NCI-H2171 (cell line): ENCODE measurements around the gene KDM2A.

Experiments
- DNase-seq: peaks from one replicate; lab custom pipeline; 2025; lab: John Stamatoyannopoulos, UW

Gene KDM2A

DNA sequence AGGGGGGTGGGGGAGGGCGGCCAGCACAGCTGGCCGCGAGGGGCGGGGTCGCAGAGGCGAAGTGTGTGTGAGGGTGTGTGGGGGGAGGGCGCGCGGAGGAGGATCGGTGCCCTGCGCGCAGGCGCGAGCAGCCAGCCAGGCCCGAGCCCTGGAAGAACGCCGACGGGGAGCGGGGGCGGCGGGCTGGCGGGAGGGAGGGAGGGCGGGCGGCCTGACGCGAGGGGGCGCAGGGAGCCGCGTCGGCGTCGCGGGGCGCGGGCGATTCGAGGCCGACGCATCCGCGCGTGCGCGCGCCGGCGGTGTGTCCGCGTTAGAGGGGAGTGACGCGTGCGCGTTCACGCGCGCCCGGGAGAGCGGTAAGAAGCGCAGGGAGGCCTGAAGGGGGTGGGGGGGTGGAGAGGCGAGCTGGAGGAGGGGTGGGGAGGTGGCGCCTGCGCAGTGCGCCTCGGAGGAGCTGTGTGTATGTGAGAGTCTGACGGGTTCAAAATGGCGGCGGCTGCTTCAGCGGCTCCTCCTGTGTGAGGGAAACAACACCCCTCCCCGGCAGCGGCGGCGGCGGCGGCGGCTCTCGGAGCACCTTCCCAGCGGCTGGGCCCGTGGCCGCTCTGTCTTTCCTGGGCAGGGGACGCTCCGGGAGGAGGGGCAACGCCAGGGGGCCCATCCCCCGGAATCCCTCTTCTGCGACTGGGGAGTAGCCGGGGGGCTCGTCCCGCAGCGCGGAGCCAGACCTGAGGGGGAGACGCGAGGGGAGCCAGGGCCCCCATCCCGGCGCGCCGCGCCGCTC, at the start of gene KDM2A:
TSS of gene KDM2A (plus strand) at position 463 of the 784 bp plus-strand sequence. CDS start 2,054 bp downstream, outside the sequence.
- peak; percentile 98 for DNase-seq

GRCh38 chr11:67071420-67072284, 47.4 kb upstream of the KDM2A start:
- no peak for DNase-seq

DNA sequence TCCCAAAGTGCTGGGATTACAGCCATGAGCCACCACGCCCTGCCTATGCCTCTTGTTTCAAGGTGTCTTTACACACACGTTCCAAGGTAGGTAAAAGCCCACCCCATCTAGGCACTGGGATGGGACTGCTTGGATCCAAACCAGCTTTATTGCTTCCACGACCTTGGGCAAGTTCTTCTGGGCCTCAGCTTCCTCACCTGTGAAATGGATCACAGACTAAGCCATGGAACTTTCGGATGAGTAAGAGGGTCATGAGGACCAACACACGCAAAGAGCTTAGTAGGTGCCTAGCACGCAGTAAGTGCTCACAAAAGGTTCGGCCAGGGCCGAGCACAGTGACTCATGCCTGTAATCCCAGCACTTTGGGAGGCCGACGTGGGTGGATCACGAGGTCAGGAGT, 46.8 kb upstream of the KDM2A start:
- no peak for DNase-seq

- DNase-seq: peak; percentile 80
These were observed 45.2 kb upstream of the KDM2A start for GRCh38 chr11:67073908-67074307.

- no peak for DNase-seq
These were observed 42.9 kb upstream of the KDM2A start for GRCh38 chr11:67076202-67076601.

GRCh38 chr11:67079065-67079705, 39.9 kb upstream of the KDM2A start:
- no peak for DNase-seq

DNA sequence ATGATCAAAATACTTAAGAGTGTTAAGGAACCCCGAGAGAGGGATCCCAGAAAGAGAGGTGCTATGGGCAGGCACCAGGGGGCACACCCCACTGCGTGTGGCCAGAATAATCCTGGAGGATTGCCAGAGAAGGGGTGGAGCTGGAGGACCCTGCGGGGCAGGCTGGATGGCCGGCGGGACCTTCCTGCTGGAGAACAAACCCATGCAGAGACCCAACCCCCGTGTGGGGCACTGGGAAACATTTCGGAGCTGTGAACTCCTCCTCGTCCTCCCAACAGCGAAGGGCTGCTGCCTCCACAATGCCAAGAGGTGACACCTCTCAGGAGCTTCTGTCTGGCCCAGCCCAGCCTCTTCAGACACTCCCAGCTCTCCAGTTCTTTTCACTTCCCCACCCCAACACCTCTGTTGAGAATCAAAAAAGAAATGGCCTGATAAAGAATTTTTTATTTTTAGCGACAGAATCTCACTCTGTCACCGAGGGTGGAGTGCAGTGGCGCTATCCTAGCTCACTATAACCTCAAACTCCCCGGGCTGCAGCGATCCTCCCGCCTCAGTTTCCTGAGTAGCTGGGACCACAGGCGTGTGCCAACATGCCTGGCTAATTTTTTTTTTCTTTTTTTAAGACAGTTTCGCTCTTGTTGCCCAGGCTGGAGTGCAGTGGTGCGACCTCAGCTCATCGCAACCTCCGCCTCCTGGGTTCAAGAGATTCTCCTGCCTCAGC, 36.8 kb upstream of the KDM2A start:
- no peak for DNase-seq

DNA sequence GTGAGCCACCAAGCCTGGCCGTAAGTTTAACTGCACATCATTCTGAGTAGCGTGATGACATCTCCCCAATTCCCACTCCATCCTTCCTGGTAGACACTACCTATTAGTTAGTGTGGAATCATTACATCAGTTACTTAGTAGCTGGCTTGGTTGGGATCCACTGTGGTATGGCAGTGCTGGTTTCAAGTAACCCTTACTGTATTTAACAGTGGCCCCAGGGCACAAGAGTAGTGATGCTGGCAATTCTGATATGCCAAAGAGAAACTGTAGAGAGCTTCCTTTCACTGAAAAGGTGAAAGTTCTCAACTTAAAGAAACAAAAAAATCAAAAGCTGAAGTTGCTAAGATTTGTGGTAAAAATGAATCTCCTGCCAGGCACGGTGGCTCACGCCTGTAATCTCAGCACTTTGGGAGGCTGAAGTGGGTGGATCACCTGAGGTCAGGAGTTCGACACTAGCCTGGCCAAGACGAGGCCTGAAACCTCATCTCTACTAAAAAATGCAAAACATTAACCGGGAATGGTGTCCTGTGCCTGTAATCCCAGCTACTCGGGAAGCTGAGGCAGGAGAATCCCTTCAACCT, 35.2 kb upstream of the KDM2A start:
- no peak for DNase-seq

DNA sequence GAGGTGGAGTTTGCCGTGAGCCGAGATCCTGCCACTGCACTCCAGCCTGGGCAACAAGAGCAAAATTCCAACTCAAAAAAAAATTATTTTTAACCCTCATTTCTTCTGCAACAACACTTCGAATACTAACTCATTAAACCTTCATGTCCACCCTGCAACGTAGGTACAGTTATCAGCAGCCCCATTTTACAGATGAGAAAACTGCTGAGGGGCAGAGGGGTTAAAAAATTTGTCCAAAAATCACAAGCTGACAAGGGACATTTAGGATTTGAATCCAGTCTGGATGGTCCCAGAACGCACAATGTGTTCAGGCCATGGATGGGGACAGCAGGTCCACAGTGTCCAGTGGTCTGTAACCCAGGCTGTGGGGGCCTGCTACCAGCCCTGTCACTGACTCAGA, 33.4 kb upstream of the KDM2A start:
- no peak for DNase-seq

DNA sequence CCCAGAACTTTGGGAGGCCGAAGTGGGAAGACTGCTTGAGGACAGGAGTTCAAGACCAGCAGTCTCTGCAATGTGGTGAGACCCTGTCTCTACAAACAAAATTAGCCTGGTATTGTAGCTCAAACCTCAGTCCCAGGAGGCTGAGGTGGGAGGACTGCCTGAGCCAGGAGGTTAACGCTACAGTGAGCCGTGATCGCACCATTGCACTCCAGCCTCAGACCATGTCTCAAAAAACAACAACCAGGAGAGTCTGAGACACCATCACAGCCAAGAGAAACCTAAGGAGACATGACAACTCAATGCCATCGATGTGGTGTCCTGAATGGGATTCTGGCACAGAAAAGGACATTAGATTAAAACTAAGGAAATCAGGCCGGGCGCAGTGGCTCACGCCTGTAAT, 28.3 kb upstream of the KDM2A start:
- no peak for DNase-seq

DNA sequence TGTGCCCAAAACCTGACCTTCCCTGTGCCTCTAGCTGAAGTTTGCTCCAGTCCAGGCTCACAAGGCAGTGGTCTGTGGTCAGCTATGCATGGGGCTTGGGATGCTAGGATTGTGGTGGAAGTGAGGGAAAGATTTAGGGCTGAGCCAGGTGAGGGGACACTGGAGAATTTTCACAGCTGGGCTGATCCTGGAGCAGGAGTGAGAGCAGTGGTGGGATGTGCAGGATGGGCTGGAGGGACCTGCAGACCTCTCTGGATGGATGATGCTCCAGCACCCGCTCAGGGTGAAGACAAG, 23.9 kb upstream of the KDM2A start:
- DNase-seq: no peak

DNA sequence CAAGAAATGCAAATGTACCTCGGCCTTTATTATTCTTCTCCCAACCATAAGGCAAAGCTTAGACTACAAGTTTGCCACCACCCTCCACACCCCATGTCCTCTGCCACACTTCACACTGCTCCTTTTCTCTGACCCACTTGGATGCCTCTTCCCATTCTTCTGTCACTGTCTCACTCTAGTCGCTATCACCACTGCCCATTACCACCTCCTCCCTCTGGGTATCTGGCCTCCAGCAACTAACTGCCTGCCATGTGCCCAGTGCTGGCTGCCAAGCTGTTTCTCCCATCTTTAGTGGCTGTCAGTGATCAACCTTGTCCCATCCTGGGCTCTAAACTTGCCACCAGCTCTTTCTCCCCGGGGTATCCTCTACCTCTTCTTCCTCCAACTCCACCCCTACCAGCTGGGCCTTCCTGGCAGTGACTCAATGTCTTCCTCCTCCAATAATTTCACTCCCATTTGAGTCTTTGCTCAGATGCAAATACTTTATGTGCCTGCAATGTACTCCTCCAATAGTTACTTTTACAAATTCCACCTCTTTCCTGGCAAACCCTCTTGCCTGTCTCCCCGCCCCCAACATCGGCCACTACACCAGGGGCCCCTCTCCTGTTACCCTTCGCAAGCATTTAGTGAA, 20.1 kb upstream of the KDM2A start:
- DNase-seq: no peak

GRCh38 chr11:67099831-67100324, 19.2 kb upstream of the KDM2A start:
- DNase-seq: no peak

GRCh38 chr11:67102664-67103063, 16.4 kb upstream of the KDM2A start:
- no peak for DNase-seq

DNA sequence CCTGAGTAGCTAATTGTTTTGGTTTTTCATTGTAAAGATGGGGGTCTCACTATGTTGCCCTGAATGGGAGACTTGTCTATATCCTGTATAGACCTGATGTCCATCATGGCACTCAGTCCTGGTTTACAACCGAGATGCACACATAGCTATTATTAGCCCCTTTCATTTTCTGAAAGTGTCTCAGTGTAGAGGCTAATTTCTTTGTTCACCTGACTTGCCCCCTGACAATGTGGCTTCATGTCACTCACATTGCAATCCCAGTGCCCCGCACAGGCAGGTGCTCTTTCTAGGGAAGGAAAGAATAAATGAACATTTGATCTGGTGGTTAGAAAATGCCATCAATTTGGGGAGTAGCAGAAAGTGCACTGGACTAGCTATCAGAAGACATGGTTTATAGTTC, 13.1 kb upstream of the KDM2A start:
- DNase-seq: no peak

DNA sequence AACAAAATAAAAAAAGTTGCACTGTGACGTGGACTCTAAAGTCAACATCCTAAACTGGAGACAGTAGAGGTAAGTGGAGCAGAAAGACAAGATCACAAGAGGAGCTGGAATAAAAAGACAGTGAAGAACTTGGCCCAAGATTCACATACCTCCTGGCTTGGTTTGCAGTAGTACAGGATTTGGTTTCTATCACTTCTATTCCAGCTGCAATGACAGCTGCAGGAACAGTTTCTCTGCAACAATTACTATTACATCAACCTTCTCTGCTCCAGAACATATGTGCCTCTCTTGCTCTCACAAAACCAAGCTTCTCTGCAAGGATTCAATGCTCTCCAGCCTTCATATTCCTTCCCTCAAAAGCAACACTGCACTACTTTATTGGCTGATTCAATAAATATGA, 7.8 kb upstream of the KDM2A start:
- DNase-seq: no peak

DNA sequence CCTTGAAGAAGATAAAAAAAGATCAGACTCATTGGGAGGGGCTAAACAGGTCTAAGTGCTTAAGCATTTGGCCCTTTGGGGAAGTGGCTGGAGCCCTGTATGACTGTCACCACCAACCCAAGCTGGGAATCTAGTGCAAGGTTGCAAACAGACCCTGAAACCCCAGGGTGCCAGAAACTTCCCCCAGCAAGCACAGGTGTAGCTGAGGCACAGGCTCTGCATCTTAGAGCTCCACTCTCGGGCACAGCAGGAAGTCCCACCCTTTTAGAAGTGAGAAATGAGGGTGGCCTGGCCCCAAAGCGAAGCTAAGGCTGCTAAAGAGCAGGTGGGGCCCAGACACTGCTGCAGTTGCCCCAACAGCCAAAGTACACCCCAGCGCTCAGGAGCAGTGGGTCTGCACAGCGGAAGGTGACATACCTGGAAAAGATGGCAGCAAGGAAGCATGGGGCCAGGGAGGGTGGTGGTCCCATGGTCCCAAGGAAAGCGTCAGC, 5.8 kb upstream of the KDM2A start:
- no peak for DNase-seq

- DNase-seq: no peak
These were observed 4.7 kb upstream of the KDM2A start for GRCh38 chr11:67114275-67114896.

DNA sequence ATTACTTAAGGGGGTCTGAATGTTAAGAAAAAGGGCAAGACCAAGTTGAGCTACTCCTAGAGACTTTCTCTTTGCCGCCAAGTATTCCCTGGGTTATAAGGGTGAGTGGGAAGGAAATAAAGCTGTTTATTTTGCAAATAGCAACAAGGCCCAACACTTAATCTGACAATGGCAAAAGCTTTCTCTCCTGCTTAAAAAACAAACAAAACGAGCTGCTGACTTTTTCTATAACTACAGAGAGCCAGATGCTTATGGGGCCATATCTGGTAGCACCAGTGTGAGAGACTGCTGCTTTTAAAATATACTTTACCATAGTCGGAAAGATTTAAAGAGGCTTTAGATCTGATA, 2.3 kb upstream of the KDM2A start:
- no peak for DNase-seq

DNA sequence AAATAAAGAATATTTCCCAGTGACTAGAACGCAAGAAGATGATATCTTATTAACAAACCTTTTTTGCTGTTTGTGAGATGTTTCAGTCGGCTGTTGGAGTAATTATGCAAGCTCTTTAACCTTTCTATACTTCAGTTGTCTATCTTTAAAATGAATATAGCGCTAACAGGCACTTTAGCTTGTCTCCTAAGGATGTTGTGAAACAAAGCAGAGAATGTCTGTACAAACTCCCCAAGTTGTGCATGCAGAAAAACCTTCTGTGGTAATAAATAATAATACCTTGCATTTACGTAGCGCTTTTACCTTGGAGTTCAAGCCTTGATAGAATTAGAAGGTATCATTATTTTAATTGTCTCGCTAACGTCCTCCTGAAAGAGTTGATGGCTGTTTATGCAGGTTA, 1.9 kb upstream of the KDM2A start:
- no peak for DNase-seq

DNA sequence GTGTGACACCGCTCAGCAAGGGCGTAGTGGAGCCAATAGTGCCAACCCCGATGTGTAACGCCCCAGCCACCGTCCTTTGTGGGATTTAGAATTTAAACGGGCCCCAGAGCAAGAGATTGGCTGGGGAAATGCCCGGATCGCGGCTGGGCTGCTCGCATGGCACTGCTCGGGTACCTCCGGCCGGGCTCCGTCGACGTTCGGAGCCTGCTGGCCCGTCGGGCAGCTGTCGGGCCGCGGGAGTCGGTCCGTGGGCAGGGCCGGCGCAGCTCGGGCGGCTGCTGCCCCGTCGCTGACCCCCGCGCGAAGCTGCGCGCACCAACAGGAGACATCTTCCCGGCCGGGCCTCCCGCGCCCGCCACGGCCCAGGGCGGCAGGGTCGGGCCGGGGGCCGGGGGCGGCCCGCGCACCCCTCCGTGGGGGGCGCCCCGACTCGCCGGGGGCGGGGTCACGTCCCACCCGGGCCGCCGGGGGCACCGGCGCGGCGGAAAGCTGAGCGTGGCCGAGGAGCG, 1.3 kb upstream of the KDM2A start:
- no peak for DNase-seq
